Mesendoderm (in vitro differentiated cells): ENCODE measurements around the gene PHACTR1.

ENCODE experiments used
- DNase-seq: peaks from one replicate; pipeline ENCODE4 v3.0.0; 2013
- H2AK5ac ChIP-seq: 2 replicates; pipeline ENCODE4 v1.6.1; 2013; ENCODE audit warnings: low read length, inconsistent platforms
- H2BK120ac ChIP-seq: 2 replicates; pipeline ENCODE4 v1.6.1; 2013; ENCODE audit warnings: low read depth, mild to moderate bottlenecking, low read length, moderate library complexity, mixed read lengths
- H2BK15ac ChIP-seq: replicated peaks from 2 replicates; pipeline ENCODE4 v1.6.1; 2013; ENCODE audit warnings: low read depth, mild to moderate bottlenecking, moderate library complexity
- H2BK5ac ChIP-seq: 2 replicates; pipeline ENCODE4 v1.6.1; 2013; ENCODE audit warnings: low read length, inconsistent platforms
- H3K18ac ChIP-seq: 2 replicates; pipeline ENCODE4 v1.6.1; 2013; ENCODE audit warnings: mild to moderate bottlenecking, low read length, mixed read lengths
- H3K23ac ChIP-seq: one replicate; pipeline ENCODE4 v1.6.1; 2013; ENCODE audit warnings: low read length
- H3K27ac ChIP-seq: 2 replicates; pipeline ENCODE4 v1.5.1; 2013; ENCODE audit warnings: low read depth, mild to moderate bottlenecking, inconsistent platforms, low read length, moderate library complexity
- H3K27me3 ChIP-seq: 2 replicates; pipeline ENCODE4 v1.6.1; 2013; ENCODE audit warnings: low read length, control low read depth, mild to moderate bottlenecking, inconsistent platforms; ENCODE audit not compliant: insufficient read depth, poor library complexity
- H3K36me3 ChIP-seq: 2 replicates; pipeline ENCODE4 v1.6.1; 2013; ENCODE audit warnings: low read length, inconsistent platforms; ENCODE audit not compliant: control insufficient read depth, insufficient read depth
- H3K4ac ChIP-seq: one replicate; pipeline ENCODE4 v1.6.1; 2013; ENCODE audit warnings: low read depth, mild to moderate bottlenecking, low read length, moderate library complexity
- H3K4me1 ChIP-seq: 2 replicates; pipeline ENCODE4 v1.6.1; 2013; ENCODE audit warnings: low read depth, low read length, inconsistent platforms; ENCODE audit not compliant: control insufficient read depth
- H3K4me2 ChIP-seq: 2 replicates; pipeline ENCODE4 v1.6.1; 2013; ENCODE audit warnings: low read length
- H3K4me3 ChIP-seq: 2 replicates; pipeline ENCODE4 v1.5.1; 2013; ENCODE audit warnings: mild to moderate bottlenecking, low read length
- H3K56ac ChIP-seq: one replicate; pipeline ENCODE4 v1.6.1; 2013; ENCODE audit warnings: low read length
- H3K79me1 ChIP-seq: 2 replicates; pipeline ENCODE4 v1.6.1; 2013; ENCODE audit warnings: low read length, inconsistent platforms
- H3K79me2 ChIP-seq: 2 replicates; pipeline ENCODE4 v1.6.1; 2013; ENCODE audit warnings: mild to moderate bottlenecking, low read length; ENCODE audit not compliant: control insufficient read depth, insufficient read depth
- H3K9ac ChIP-seq: 2 replicates; pipeline ENCODE4 v1.6.1; 2013; ENCODE audit warnings: low read length, inconsistent platforms
- H4K5ac ChIP-seq: one replicate; pipeline ENCODE4 v1.6.1; 2013; ENCODE audit warnings: low read length
- H4K8ac ChIP-seq: one replicate; pipeline ENCODE4 v1.6.1; 2013; ENCODE audit warnings: low read depth, mild to moderate bottlenecking, control low read depth, low read length, moderate library complexity
- WGBS: extraction: QIAGEN DNeasy Blood & Tissue Kit; methylation state at CpG from one replicate; pipeline ENCODE4 v1.1.7; 2013; ENCODE audit warnings: low lambda C conversion rate, missing lambda C conversion rate; ENCODE audit not compliant: insufficient coverage; ENCODE audit errors: extremely low coverage; 5-methylcytosine and 5-hydroxymethylcytosine counted together

Gene PHACTR1

DNA sequence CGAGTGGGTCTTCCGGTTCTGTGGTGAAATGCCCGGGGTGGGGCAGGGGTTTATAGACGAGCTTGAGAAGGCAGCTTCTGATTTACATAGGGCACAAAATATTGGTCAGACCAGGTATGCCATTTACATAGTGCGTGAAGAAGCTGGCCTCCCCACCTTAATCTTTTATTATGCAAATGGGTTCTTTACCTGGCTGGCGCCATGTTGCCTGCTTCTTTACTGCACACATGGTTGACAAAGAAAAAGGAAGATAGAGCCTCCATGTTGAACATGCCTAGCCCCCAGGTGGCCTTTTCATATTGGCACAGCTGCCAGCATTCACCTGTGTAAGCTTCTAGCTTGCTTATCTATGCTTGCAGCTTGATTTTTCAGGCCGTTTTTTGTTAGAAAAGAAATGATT lies 276.2 kb downstream of the PHACTR1 start:
- no peak overlapping the region for H3K4me2 ChIP-seq
- no peak overlapping the region for H3K9ac ChIP-seq
- WGBS: no CpG with 5 or more reads among the region's 7 CpGs

DNA sequence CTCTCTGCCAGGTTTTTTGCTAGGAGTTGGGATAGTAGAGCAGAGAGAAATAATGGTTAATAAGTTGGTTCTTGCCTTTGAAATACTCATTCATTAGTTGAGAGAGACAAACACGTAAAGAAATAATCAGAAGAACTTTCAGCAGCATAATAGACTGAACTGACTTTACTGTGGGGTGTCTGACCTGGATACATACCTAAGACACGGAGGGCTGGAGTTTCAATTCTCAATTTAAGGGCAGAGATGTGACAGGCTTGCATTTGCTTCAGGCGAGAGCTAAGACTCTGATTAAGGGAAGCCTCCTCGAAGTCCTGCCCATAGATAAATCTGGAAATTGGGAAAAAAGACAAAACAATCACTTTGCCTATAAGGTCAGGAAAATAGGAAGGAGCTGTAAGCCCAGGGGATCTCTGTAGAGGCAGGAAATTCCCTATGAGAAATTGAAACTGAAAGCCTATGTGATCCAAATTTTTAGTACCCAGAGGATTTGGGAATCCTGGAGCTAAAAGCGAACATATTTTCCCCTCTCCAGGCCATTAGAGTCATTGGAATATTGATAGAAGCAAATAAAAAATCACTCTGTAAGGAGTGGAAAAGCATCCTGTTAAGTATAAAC lies 276.8 kb downstream of the PHACTR1 start:
- no peaks in the 10 kb centered on the region for H3K27me3 ChIP-seq
- no CpG with 5 or more reads among the region's 5 CpGs for WGBS
- H3K23ac ChIP-seq: no peak overlapping the region
- no peak overlapping the region for H3K56ac ChIP-seq
- no peak overlapping the region for H2BK5ac ChIP-seq
- H3K9ac ChIP-seq: no peak overlapping the region
- H2BK15ac ChIP-seq: no peak overlapping the region
- H3K27ac ChIP-seq: no peak overlapping the region
- H3K4me1 ChIP-seq: no peaks in the 10 kb centered on the region
- no peaks in the 10 kb centered on the region for H3K36me3 ChIP-seq
- H3K4ac ChIP-seq: no peak overlapping the region
- no peak overlapping the region for H2AK5ac ChIP-seq
- H3K4me2 ChIP-seq: no peak overlapping the region
- no peak overlapping the region for H2BK120ac ChIP-seq
- H3K79me2 ChIP-seq: no peaks in the 10 kb centered on the region
- no peak overlapping the region for H4K8ac ChIP-seq
- H3K79me1 ChIP-seq: no peaks in the 10 kb centered on the region
- no peak overlapping the region for H4K5ac ChIP-seq
- no peak for DNase-seq
- no peak overlapping the region for H3K4me3 ChIP-seq
- no peak overlapping the region for H3K18ac ChIP-seq

More for the DNA sequence above, 276.2 kb downstream of the PHACTR1 start:
- no peaks in the 10 kb centered on the region for H3K36me3 ChIP-seq
- H3K4ac ChIP-seq: no peak overlapping the region
- no peak overlapping the region for H2BK120ac ChIP-seq
- no peaks in the 10 kb centered on the region for H3K79me2 ChIP-seq
- H4K8ac ChIP-seq: no peak overlapping the region
- H3K23ac ChIP-seq: no peak overlapping the region
- no peaks in the 10 kb centered on the region for H3K27me3 ChIP-seq
- H3K4me3 ChIP-seq: no peak overlapping the region
- DNase-seq: no peak
- no peak overlapping the region for H3K56ac ChIP-seq
- no peaks in the 10 kb centered on the region for H3K4me1 ChIP-seq
- no peak overlapping the region for H2AK5ac ChIP-seq
- no peak overlapping the region for H2BK5ac ChIP-seq
- H3K18ac ChIP-seq: no peak overlapping the region
- no peaks in the 10 kb centered on the region for H3K79me1 ChIP-seq
- no peak overlapping the region for H3K27ac ChIP-seq
- H4K5ac ChIP-seq: no peak overlapping the region
- no peak overlapping the region for H2BK15ac ChIP-seq

DNA sequence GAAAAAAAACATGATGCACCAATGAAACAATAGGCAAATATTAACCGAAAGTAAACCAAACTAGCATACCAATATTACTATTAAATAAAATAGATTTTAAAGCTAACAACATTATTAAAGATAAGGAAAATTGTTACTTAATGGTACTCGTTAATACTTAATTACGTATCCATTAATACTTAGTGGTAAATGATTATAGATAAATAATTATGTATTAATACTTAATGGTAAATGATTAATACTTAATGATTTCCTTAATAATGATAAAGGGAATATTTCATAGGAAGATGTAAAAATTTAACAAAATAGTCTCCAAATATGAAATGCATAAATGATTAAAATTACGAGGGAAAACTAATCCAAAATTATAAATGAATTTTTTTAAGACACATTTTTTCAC lies 278.9 kb downstream of the PHACTR1 start:
- Histone ChIP-seq H3K4ac (no peak overlapping the region), H3K27me3 (no peaks in the 10 kb centered on the region), H4K5ac (no peak overlapping the region), H3K9ac (no peak overlapping the region), H3K79me2 (no peaks in the 10 kb centered on the region), H3K4me3 (no peak overlapping the region), H3K23ac (no peak overlapping the region), H3K36me3 (no peaks in the 10 kb centered on the region), H2BK5ac (no peak overlapping the region), H3K56ac (no peak overlapping the region), H2BK120ac (no peak overlapping the region), H4K8ac (no peak overlapping the region), H3K4me2 (no peak overlapping the region), H3K18ac (no peak overlapping the region), H2AK5ac (no peak overlapping the region), H2BK15ac (no peak overlapping the region), H3K79me1 (no peaks in the 10 kb centered on the region), H3K27ac (no peak overlapping the region), H3K4me1 (no peaks in the 10 kb centered on the region)
- no peak for DNase-seq
- 100% methylated on average over 2 of the region's 4 CpGs for WGBS

DNA sequence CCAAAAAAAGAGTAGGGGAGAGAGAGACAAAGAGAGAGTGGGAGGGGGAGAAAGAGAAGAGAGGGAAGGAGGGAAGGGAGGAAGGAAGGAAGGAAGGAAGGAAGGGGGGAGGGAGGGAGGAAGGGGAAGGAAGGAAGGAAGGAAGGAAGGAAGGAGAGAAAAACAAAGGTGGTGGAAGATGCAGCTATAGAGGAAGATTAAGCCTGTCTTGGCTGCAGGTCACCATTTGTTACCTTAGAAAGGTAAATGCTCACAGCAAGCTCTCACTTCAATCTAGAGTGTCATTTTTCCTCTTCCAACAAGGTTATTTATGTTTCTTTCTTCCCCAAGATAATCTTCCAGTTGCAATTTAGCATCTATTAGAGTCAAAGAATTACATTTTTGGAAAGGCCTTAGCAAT lies 284.0 kb downstream of the PHACTR1 start:
- H3K4ac ChIP-seq: no peak overlapping the region
- no peak overlapping the region for H4K5ac ChIP-seq
- no peak overlapping the region for H3K9ac ChIP-seq
- no peak overlapping the region for H3K18ac ChIP-seq
- no peaks in the 10 kb centered on the region for H3K4me1 ChIP-seq
- H3K27ac ChIP-seq: no peak overlapping the region
- no peak overlapping the region for H2BK120ac ChIP-seq
- H2AK5ac ChIP-seq: no peak overlapping the region
- no peaks in the 10 kb centered on the region for H3K79me2 ChIP-seq
- no peak overlapping the region for H3K4me3 ChIP-seq
- no peaks in the 10 kb centered on the region for H3K27me3 ChIP-seq
- H3K4me2 ChIP-seq: no peak overlapping the region
- H4K8ac ChIP-seq: no peak overlapping the region
- no peaks in the 10 kb centered on the region for H3K36me3 ChIP-seq
- H2BK5ac ChIP-seq: no peak overlapping the region
- H3K23ac ChIP-seq: no peak overlapping the region
- no peak overlapping the region for H2BK15ac ChIP-seq
- H3K56ac ChIP-seq: no peak overlapping the region
- no peaks in the 10 kb centered on the region for H3K79me1 ChIP-seq
- DNase-seq: no peak

DNA sequence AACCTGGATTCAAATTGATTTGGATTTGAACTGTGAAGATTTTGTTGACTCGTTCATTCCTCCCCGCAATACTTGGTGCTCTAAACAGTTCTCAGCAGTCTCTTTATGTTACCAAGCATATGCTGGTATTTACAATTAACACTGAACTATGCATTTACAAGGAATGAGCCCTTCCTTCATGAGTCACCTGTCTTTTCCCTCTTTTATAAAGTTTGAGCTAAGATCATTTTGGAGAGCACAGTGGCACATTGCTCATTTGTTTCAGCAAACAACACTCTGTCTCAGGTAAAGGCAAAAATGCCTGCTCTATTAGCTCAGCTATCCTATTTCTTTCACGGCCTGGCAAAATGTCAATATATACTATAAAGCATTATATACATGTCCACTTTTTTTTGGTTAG lies 285.4 kb downstream of the PHACTR1 start:
- H3K23ac ChIP-seq: no peak overlapping the region
- no peaks in the 10 kb centered on the region for H3K4me1 ChIP-seq
- H4K5ac ChIP-seq: no peak overlapping the region
- H3K4ac ChIP-seq: no peak overlapping the region
- H3K4me2 ChIP-seq: no peak overlapping the region
- H3K79me1 ChIP-seq: no peaks in the 10 kb centered on the region
- no peaks in the 10 kb centered on the region for H3K36me3 ChIP-seq
- H3K18ac ChIP-seq: no peak overlapping the region
- DNase-seq: no peak
- no peaks in the 10 kb centered on the region for H3K79me2 ChIP-seq
- H4K8ac ChIP-seq: no peak overlapping the region
- H2BK15ac ChIP-seq: no peak overlapping the region
- H3K27ac ChIP-seq: no peak overlapping the region
- no peak overlapping the region for H2BK120ac ChIP-seq
- H2BK5ac ChIP-seq: no peak overlapping the region
- no peak overlapping the region for H3K4me3 ChIP-seq
- no peak overlapping the region for H2AK5ac ChIP-seq
- no CpG with 5 or more reads among the region's 3 CpGs for WGBS
- no peak overlapping the region for H3K9ac ChIP-seq
- H3K56ac ChIP-seq: no peak overlapping the region
- no peaks in the 10 kb centered on the region for H3K27me3 ChIP-seq

DNA sequence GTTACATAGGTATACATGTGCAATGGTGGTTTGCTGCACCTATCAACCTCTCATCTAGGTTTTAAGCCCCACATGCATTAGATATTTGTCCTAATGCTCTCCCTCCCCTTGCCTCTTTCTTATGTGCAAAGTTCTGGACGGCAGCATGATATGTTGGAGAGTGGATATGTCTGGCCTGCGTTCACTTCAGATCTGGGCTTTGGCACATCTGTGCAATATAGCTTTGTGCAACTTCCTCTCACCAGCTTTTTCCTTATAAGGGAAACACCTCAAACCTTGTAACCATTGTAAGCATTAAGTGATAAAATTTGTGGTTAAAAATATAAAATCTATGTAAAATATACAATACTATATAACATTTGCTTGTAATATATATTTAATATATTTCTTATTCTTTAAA lies 288.0 kb downstream of the PHACTR1 start:
- H3K4me3 ChIP-seq: no peak overlapping the region
- H2BK15ac ChIP-seq: no peak overlapping the region
- no peaks in the 10 kb centered on the region for H3K79me2 ChIP-seq
- no peak overlapping the region for H3K4me2 ChIP-seq
- no peak overlapping the region for H3K4ac ChIP-seq
- no peak overlapping the region for H4K8ac ChIP-seq
- no peaks in the 10 kb centered on the region for H3K79me1 ChIP-seq
- H2BK120ac ChIP-seq: no peak overlapping the region
- no peak overlapping the region for H3K23ac ChIP-seq
- H3K36me3 ChIP-seq: no peaks in the 10 kb centered on the region
- H2BK5ac ChIP-seq: no peak overlapping the region
- no peak overlapping the region for H4K5ac ChIP-seq
- DNase-seq: no peak
- no peak overlapping the region for H2AK5ac ChIP-seq
- no peak overlapping the region for H3K27ac ChIP-seq
- H3K56ac ChIP-seq: no peak overlapping the region
- no peak overlapping the region for H3K18ac ChIP-seq
- no peaks in the 10 kb centered on the region for H3K27me3 ChIP-seq
- no peaks in the 10 kb centered on the region for H3K4me1 ChIP-seq
- H3K9ac ChIP-seq: no peak overlapping the region
- no CpG with 5 or more reads among the region's 2 CpGs for WGBS
